Spleen (tissue), 7 donors: Measurements from ENCODE around the gene CPNE8.

Experiments
- POLR2A ChIP-seq, 3 donors: fragments of 450-650 bp; IDR thresholded peaks; one replicate each; pipeline ENCODE4 v1.5.1; 2017; ENCODE audit warnings: antibody characterized with exemption in 3 of 3, mild to moderate bottlenecking in 1 of 3
- TF ChIP-seq, protein P1 (sequence below), 11 experiments: fragments of 200-600 bp in 7 of 11; fragments of 450-650 bp in 4 of 11; sonication (generic) in 4 of 11; IDR thresholded peaks in 8 of 11; conservative IDR thresholded peaks in 3 of 11; 1 replicate in 7 of 11; 2 replicates in 4 of 11; pipeline versions ENCODE4 v1.4.0 to v1.8.0; 2016 to 2021; ENCODE audit warnings: antibody characterized with exemption in 11 of 11, inconsistent platforms in 4 of 11, mild to moderate bottlenecking in 1 of 11
- donor health status: DM: no; HTN: no; CAD: no; lungs with moderate emphysema.
- donor health status: DM: no; HTN: no; CAD: no.
- donor health status: DM: no; HTN: no; CAD: no.

DNA sequence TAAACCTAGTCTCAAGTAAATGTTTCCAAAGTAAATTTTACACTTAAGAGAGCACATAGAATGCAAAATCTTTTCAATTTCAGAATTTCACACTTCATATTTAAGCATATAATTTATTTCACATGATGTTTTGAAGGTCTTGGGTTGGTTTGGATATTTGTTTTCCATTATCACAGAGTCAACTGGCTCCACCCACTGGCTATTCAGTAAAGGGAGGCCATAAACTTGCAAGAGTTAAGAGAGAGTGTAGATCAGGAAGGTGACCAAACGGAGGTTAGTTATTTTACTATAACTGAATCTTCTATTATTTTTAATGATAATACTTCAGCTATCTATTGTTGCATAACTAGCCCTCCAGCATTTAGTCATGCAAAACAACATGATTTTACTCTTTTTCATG, 6.2 kb upstream of the CPNE8 start:
- TF ChIP-seq, protein P1, sequence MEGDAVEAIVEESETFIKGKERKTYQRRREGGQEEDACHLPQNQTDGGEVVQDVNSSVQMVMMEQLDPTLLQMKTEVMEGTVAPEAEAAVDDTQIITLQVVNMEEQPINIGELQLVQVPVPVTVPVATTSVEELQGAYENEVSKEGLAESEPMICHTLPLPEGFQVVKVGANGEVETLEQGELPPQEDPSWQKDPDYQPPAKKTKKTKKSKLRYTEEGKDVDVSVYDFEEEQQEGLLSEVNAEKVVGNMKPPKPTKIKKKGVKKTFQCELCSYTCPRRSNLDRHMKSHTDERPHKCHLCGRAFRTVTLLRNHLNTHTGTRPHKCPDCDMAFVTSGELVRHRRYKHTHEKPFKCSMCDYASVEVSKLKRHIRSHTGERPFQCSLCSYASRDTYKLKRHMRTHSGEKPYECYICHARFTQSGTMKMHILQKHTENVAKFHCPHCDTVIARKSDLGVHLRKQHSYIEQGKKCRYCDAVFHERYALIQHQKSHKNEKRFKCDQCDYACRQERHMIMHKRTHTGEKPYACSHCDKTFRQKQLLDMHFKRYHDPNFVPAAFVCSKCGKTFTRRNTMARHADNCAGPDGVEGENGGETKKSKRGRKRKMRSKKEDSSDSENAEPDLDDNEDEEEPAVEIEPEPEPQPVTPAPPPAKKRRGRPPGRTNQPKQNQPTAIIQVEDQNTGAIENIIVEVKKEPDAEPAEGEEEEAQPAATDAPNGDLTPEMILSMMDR (IDR thresholded peaks at IDR 0.05 in 8 of 11, conservative IDR thresholded peaks at IDR 0.05 in 3 of 11) = no peak
- TF ChIP-seq POLR2A (IDR thresholded peaks at IDR 0.05) = no peak
